ENCODE results near the gene MSH5. TPM values are rescaled to one million over a fixed set of nuclear protein-coding genes. Genes with fewer than 3 reads are reported as not detected.

Gene MSH5
- total and polyA plus RNA-seq, 9 of the 15 experiments (the other 6 are each of a cell fraction or from before 2014, with no cell fraction given) = 12.5 to 104 (median 46.6) TPM

DNA sequence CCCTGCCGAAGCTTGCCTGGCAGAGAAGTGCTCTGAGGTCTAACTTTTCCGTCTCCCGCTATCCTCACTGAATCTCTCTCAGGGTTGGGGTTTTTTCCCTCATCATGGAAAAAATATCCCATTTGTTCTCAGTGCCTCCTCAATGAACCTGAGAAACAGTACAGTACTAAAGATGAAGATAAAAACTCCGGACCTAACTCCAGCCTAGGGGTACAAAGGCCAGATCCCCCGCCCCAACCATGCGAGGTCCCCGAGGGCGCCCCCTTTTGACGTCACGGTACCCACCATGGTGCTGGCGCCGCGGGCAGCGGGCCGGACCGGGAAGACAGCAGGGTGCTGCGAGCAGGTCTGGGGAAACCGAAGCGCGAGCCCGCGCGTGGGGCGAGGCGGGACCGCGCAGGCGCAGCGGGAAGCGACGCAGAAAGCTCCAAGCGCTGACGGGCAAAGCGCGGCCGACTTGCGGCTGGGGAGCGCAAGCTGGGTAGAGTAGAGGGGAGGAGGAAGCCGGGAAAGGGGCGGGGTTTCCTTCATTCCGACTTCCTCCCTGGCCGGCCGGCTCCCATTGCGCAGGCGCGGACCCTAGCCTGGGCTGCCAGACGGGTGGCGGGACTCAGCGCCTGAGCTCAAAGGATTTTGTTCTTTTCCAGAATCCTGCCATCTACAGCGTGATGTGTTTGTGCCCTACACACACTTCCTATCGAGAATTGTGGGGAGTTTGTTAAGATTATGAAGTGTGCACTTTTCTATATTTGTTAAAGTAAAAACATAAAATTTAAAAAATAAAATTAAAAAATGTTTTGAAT lies 66.9 kb downstream of the MSH5 start, which contains the start of gene LSM2 (continued):
- TF ChIP-seq, protein P1, sequence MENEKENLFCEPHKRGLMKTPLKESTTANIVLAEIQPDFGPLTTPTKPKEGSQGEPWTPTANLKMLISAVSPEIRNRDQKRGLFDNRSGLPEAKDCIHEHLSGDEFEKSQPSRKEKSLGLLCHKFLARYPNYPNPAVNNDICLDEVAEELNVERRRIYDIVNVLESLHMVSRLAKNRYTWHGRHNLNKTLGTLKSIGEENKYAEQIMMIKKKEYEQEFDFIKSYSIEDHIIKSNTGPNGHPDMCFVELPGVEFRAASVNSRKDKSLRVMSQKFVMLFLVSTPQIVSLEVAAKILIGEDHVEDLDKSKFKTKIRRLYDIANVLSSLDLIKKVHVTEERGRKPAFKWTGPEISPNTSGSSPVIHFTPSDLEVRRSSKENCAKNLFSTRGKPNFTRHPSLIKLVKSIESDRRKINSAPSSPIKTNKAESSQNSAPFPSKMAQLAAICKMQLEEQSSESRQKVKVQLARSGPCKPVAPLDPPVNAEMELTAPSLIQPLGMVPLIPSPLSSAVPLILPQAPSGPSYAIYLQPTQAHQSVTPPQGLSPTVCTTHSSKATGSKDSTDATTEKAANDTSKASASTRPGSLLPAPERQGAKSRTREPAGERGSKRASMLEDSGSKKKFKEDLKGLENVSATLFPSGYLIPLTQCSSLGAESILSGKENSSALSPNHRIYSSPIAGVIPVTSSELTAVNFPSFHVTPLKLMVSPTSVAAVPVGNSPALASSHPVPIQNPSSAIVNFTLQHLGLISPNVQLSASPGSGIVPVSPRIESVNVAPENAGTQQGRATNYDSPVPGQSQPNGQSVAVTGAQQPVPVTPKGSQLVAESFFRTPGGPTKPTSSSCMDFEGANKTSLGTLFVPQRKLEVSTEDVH (IDR thresholded peaks at IDR 0.05; ENCODE audit: low read depth, partially characterized antibody) = peak; percentile 81
- TF ChIP-seq RAD21 (CRISPR knock-in tag; conservative IDR thresholded peaks at IDR 0.05 in 1 of 2, IDR thresholded peaks at IDR 0.05 in 1 of 2) (peak; percentile 28 to 42; a peak in 3 of 4 replicates), SIN3B (IDR thresholded peaks at IDR 0.05; ENCODE audit: low read depth) (no peak), SMAD4 (CRISPR knock-in tag; conservative IDR thresholded peaks at IDR 0.05) (peak; percentile 95), U2AF2 (optimal IDR thresholded peaks at IDR 0.05; ENCODE audit: low read depth, low read length) (no peak), HNRNPLL (IDR thresholded peaks at IDR 0.05; ENCODE audit: low read depth, low read length, poor library complexity, severe bottlenecking) (peak; percentile 99), HLTF (IDR thresholded peaks at IDR 0.05) (peak; percentile 76; the same call in 1 of the 2 replicates), C11orf30 (IDR thresholded peaks at IDR 0.05; ENCODE audit: low read depth) (no peak), ZBTB1 (CRISPR knock-in tag; IDR thresholded peaks at IDR 0.05; ENCODE audit: borderline replicate concordance, low read depth) (no peak; the same call in 1 of the 2 replicates), ZNF583 (CRISPR knock-in tag; IDR thresholded peaks at IDR 0.05) (0 out of 2 replicates have a peak, but pooled peaks have one; percentile 20), MTA1 (IDR thresholded peaks at IDR 0.05; ENCODE audit: borderline replicate concordance) (peak; percentile 98), CREBBP (IDR thresholded peaks at IDR 0.05; ENCODE audit: low read depth, low read length) (no peak)
- TF ChIP-seq, protein P2, sequence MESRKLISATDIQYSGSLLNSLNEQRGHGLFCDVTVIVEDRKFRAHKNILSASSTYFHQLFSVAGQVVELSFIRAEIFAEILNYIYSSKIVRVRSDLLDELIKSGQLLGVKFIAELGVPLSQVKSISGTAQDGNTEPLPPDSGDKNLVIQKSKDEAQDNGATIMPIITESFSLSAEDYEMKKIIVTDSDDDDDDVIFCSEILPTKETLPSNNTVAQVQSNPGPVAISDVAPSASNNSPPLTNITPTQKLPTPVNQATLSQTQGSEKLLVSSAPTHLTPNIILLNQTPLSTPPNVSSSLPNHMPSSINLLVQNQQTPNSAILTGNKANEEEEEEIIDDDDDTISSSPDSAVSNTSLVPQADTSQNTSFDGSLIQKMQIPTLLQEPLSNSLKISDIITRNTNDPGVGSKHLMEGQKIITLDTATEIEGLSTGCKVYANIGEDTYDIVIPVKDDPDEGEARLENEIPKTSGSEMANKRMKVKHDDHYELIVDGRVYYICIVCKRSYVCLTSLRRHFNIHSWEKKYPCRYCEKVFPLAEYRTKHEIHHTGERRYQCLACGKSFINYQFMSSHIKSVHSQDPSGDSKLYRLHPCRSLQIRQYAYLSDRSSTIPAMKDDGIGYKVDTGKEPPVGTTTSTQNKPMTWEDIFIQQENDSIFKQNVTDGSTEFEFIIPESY (CRISPR knock-in tag; IDR thresholded peaks at IDR 0.05) = peak; percentile 83
- TF ChIP-seq, protein P3, sequence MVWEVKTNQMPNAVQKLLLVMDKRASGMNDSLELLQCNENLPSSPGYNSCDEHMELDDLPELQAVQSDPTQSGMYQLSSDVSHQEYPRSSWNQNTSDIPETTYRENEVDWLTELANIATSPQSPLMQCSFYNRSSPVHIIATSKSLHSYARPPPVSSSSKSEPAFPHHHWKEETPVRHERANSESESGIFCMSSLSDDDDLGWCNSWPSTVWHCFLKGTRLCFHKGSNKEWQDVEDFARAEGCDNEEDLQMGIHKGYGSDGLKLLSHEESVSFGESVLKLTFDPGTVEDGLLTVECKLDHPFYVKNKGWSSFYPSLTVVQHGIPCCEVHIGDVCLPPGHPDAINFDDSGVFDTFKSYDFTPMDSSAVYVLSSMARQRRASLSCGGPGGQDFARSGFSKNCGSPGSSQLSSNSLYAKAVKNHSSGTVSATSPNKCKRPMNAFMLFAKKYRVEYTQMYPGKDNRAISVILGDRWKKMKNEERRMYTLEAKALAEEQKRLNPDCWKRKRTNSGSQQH (CRISPR knock-in tag; IDR thresholded peaks at IDR 0.05) = 0 out of 2 replicates have a peak, but pooled peaks have one; percentile 36
- TF ChIP-seq, protein P4, sequence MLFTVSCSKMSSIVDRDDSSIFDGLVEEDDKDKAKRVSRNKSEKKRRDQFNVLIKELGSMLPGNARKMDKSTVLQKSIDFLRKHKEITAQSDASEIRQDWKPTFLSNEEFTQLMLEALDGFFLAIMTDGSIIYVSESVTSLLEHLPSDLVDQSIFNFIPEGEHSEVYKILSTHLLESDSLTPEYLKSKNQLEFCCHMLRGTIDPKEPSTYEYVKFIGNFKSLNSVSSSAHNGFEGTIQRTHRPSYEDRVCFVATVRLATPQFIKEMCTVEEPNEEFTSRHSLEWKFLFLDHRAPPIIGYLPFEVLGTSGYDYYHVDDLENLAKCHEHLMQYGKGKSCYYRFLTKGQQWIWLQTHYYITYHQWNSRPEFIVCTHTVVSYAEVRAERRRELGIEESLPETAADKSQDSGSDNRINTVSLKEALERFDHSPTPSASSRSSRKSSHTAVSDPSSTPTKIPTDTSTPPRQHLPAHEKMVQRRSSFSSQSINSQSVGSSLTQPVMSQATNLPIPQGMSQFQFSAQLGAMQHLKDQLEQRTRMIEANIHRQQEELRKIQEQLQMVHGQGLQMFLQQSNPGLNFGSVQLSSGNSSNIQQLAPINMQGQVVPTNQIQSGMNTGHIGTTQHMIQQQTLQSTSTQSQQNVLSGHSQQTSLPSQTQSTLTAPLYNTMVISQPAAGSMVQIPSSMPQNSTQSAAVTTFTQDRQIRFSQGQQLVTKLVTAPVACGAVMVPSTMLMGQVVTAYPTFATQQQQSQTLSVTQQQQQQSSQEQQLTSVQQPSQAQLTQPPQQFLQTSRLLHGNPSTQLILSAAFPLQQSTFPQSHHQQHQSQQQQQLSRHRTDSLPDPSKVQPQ (CRISPR knock-in tag; IDR thresholded peaks at IDR 0.05; ENCODE audit: borderline replicate concordance) = 0 out of 2 replicates have a peak, but pooled peaks have one; percentile 10
- TF ChIP-seq, protein P5, sequence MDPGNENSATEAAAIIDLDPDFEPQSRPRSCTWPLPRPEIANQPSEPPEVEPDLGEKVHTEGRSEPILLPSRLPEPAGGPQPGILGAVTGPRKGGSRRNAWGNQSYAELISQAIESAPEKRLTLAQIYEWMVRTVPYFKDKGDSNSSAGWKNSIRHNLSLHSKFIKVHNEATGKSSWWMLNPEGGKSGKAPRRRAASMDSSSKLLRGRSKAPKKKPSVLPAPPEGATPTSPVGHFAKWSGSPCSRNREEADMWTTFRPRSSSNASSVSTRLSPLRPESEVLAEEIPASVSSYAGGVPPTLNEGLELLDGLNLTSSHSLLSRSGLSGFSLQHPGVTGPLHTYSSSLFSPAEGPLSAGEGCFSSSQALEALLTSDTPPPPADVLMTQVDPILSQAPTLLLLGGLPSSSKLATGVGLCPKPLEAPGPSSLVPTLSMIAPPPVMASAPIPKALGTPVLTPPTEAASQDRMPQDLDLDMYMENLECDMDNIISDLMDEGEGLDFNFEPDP (CRISPR knock-in tag; IDR thresholded peaks at IDR 0.05) = no peak
